Uterus (tissue), 4 donors: ENCODE measurements around the gene DGAT2. TPM values are rescaled to one million over a fixed set of nuclear protein-coding genes. Genes with fewer than 3 reads are reported as not detected.

Experiments used
- DNase-seq, 2 donors: peaks; one replicate each; pipeline ENCODE4 v3.0.0-alpha.2; 2019 to 2020
- H3K27ac ChIP-seq, 2 donors: fragments of 200-600 bp; sonication (generic); 1 replicate in 1 of 2; 2 replicates in 1 of 2; pipeline ENCODE4 v1.5.1; 2016 to 2018
- H3K27me3 ChIP-seq, 2 donors: fragments of 200-600 bp; sonication (generic); one replicate each; pipeline ENCODE4 v1.5.1; 2018 to 2019; ENCODE audit warnings: control low read depth in 1 of 2
- H3K36me3 ChIP-seq, 2 donors: fragments of 200-600 bp; sonication (generic); one replicate each; pipeline ENCODE4 v1.5.1; 2019; ENCODE audit warnings: control low read depth in 1 of 2
- H3K4me1 ChIP-seq, 2 donors: fragments of 200-600 bp; sonication (generic); one replicate each; pipeline ENCODE4 v1.5.1; 2018 to 2019; ENCODE audit warnings: control low read depth in 1 of 2
- H3K4me3 ChIP-seq, 2 donors: fragments of 200-600 bp; sonication (generic); 1 replicate in 1 of 2; 2 replicates in 1 of 2; pipeline ENCODE4 v1.5.1; 2018 to 2019; ENCODE audit warnings: mild to moderate bottlenecking in 1 of 2
- H3K9me3 ChIP-seq, 2 donors: fragments of 200-600 bp; sonication (generic); one replicate each; pipeline ENCODE4 v1.5.1; 2019; ENCODE audit warnings: control low read depth in 1 of 2
- CTCF ChIP-seq, 4 experiments: fragments of 200-600 bp in 2 of 4; fragments of 450-650 bp in 2 of 4; sonication (generic) in 2 of 4; IDR thresholded peaks; one replicate each; pipeline ENCODE4 v1.5.1; 2016 to 2019; ENCODE audit warnings: antibody characterized with exemption in 4 of 4, mild to moderate bottlenecking in 2 of 4, moderate library complexity in 1 of 4
- POLR2A ChIP-seq, 2 donors: fragments of 450-650 bp; IDR thresholded peaks; one replicate each; pipeline ENCODE4 v1.6.1; 2016; ENCODE audit warnings: antibody characterized with exemption in 2 of 2, mild to moderate bottlenecking in 1 of 2, moderate library complexity in 1 of 2
- intact Hi-C: fragments of 100-400 bp; cut with DNase I; formaldehyde crosslinking; loops from one replicate; pipeline ENCODE4 v1.15.1; 2023; ENCODE audit warnings: low total_unique reads
- total RNA-seq, 4 donors: library from RNA; depleted of rRNA in 3 of 4; stranded (reverse); fragments of >200 nt in 3 of 4; gene quantifications; one replicate each; pipeline versions ENCODE4 v1.1.0 to v1.2.4, GENCODE V29; 2014 to 2023
- donor health status: DM: yes; HTN: yes; CAD: no.

DGAT2 gene
- total RNA-seq, 4 donors from 2014 or later: 0.29 to 1.5 (median 1.5) TPM; not detected in 1

GRCh38 chr11:75722669-75723042, 45.9 kb upstream of the DGAT2 start:
- Histone ChIP-seq H3K27ac (no peak overlapping the region), H3K4me3 (no peak overlapping the region)
- intact Hi-C loops: no loop called here

GRCh38 chr11:75725547-75726320, 42.8 kb upstream of the DGAT2 start:
- no peak for DNase-seq
- intact Hi-C loops: no loop called here
- TF ChIP-seq CTCF (IDR thresholded peaks at IDR 0.05): no peak
- no peak for TF ChIP-seq POLR2A (IDR thresholded peaks at IDR 0.05)
- H3K9me3 ChIP-seq: no peaks in the 10 kb centered on the region
- no peaks in the 10 kb centered on the region for H3K27me3 ChIP-seq
- no peak overlapping the region for H3K4me3 ChIP-seq
- no peaks in the 10 kb centered on the region for H3K4me1 ChIP-seq
- no peaks in the 10 kb centered on the region for H3K36me3 ChIP-seq
- H3K27ac ChIP-seq: no peak overlapping the region

More at GRCh38 chr11:75722669-75723042, 45.9 kb upstream of the DGAT2 start:
- no peak for DNase-seq
- Histone ChIP-seq H3K4me1 (no peaks in the 10 kb centered on the region), H3K9me3 (no peaks in the 10 kb centered on the region), H3K27me3 (no peaks in the 10 kb centered on the region), H3K36me3 (no peaks in the 10 kb centered on the region)
- TF ChIP-seq POLR2A (IDR thresholded peaks at IDR 0.05) (no peak), CTCF (IDR thresholded peaks at IDR 0.05) (no peak)

GRCh38 chr11:75728992-75729391, 39.6 kb upstream of the DGAT2 start:
- no peak for DNase-seq
- Histone ChIP-seq H3K27ac (no peak overlapping the region), H3K36me3 (no peaks in the 10 kb centered on the region), H3K4me3 (no peak overlapping the region), H3K27me3 (no peaks in the 10 kb centered on the region), H3K9me3 (no peaks in the 10 kb centered on the region), H3K4me1 (no peaks in the 10 kb centered on the region)
- intact Hi-C loops: no loop called here
- TF ChIP-seq POLR2A (IDR thresholded peaks at IDR 0.05): no peak
- no peak for TF ChIP-seq CTCF (IDR thresholded peaks at IDR 0.05)

- Histone ChIP-seq H3K36me3 (no peaks in the 10 kb centered on the region), H3K9me3 (no peaks in the 10 kb centered on the region), H3K4me3 (no peak overlapping the region), H3K27ac (no peak overlapping the region), H3K27me3 (no peaks in the 10 kb centered on the region), H3K4me1 (no peaks in the 10 kb centered on the region)
- TF ChIP-seq CTCF (IDR thresholded peaks at IDR 0.05): no peak
- TF ChIP-seq POLR2A (IDR thresholded peaks at IDR 0.05): no peak
- intact Hi-C loops: no loop called here
- no peak for DNase-seq
These were observed 37.5 kb upstream of the DGAT2 start for GRCh38 chr11:75731095-75731494.

GRCh38 chr11:75733071-75733430, 35.5 kb upstream of the DGAT2 start:
- H3K27me3 ChIP-seq: no peaks in the 10 kb centered on the region
- no peaks in the 10 kb centered on the region for H3K9me3 ChIP-seq
- no peak overlapping the region for H3K4me3 ChIP-seq
- DNase-seq: no peak
- intact Hi-C loops: no loop called here
- no peaks in the 10 kb centered on the region for H3K4me1 ChIP-seq
- no peak for TF ChIP-seq POLR2A (IDR thresholded peaks at IDR 0.05)
- no peak for TF ChIP-seq CTCF (IDR thresholded peaks at IDR 0.05)
- no peak overlapping the region for H3K27ac ChIP-seq
- H3K36me3 ChIP-seq: no peaks in the 10 kb centered on the region
